ENCODE data around the gene IDS.
A peak's percentile ranks its signal among the peaks of the same experiment; 100 is the strongest.

IDS gene

GRCh38 chrX:149504915-149505651 lies at the start of gene IDS (continued):
- peak; percentile 72 for TF ChIP-seq CTCF (tag by site-specific recombination; IDR thresholded peaks at IDR 0.05)
- peak; percentile 65 for TF ChIP-seq ZBTB17 (tag by site-specific recombination; IDR thresholded peaks at IDR 0.05)
- peak; percentile 19; the same call in 1 of the 2 replicates for TF ChIP-seq ZBTB20 (tag by site-specific recombination; IDR thresholded peaks at IDR 0.05)
- TF ChIP-seq IKZF3 (tag by site-specific recombination; IDR thresholded peaks at IDR 0.05), result no peak
- TF ChIP-seq ZNF777 (tag by site-specific recombination; IDR thresholded peaks at IDR 0.05; ENCODE audit: borderline replicate concordance), result peak; percentile 46; the same call in 1 of the 2 replicates
- TF ChIP-seq RBAK (tag by site-specific recombination; IDR thresholded peaks at IDR 0.05), result no peak
- TF ChIP-seq ZNF449 (tag by site-specific recombination; IDR thresholded peaks at IDR 0.05), result peak; percentile 35; the same call in 1 of the 2 replicates
- TF ChIP-seq ZNF280C (tag by site-specific recombination; IDR thresholded peaks at IDR 0.05), result no peak
- peak; percentile 50 for TF ChIP-seq ZNF76 (tag by site-specific recombination; IDR thresholded peaks at IDR 0.05; ENCODE audit: borderline replicate concordance, low read depth)
- TF ChIP-seq GLI2 (tag by site-specific recombination; IDR thresholded peaks at IDR 0.05; ENCODE audit: borderline replicate concordance, low read depth), result no peak
- TF ChIP-seq ZNF426 (tag by site-specific recombination; IDR thresholded peaks at IDR 0.05), result no peak
- no peak for TF ChIP-seq ZEB2 (tag by site-specific recombination; IDR thresholded peaks at IDR 0.05)
- 0 out of 2 replicates have a peak, but pooled peaks have one; percentile 22 for TF ChIP-seq ZSCAN5A (tag by site-specific recombination; IDR thresholded peaks at IDR 0.05)
- no peak for TF ChIP-seq ZNF214 (tag by site-specific recombination; IDR thresholded peaks at IDR 0.05; ENCODE audit: borderline replicate concordance)
- no peak for TF ChIP-seq ZNF791 (tag by site-specific recombination; IDR thresholded peaks at IDR 0.05)
- no peak for TF ChIP-seq ZNF571 (tag by site-specific recombination; IDR thresholded peaks at IDR 0.05)
- no peak for TF ChIP-seq ZNF555 (tag by site-specific recombination; conservative IDR thresholded peaks at IDR 0.05)
- TF ChIP-seq ZNF24 (tag by site-specific recombination; IDR thresholded peaks at IDR 0.05), result no peak
- no peak for TF ChIP-seq ZFP37 (tag by site-specific recombination; IDR thresholded peaks at IDR 0.05)
- no peak for TF ChIP-seq ZNF394 (tag by site-specific recombination; IDR thresholded peaks at IDR 0.05; ENCODE audit: borderline replicate concordance)
- TF ChIP-seq ZNF341 (tag by site-specific recombination; IDR thresholded peaks at IDR 0.05; ENCODE audit: low read depth), result no peak
- peak; percentile 75 for TF ChIP-seq SP2 (tag by site-specific recombination; IDR thresholded peaks at IDR 0.05)
- peak; percentile 88 for TF ChIP-seq SCRT2 (tag by site-specific recombination; IDR thresholded peaks at IDR 0.05)
- TF ChIP-seq ZNF280D (tag by site-specific recombination; IDR thresholded peaks at IDR 0.05), result no peak
- TF ChIP-seq AEBP2 (tag by site-specific recombination; IDR thresholded peaks at IDR 0.05; ENCODE audit: borderline replicate concordance), result no peak
- peak; percentile 54; the same call in 1 of the 2 replicates for TF ChIP-seq ZBTB7A (tag by site-specific recombination; IDR thresholded peaks at IDR 0.05; ENCODE audit: low read depth)
- TF ChIP-seq ZBTB1 (tag by site-specific recombination; IDR thresholded peaks at IDR 0.05), result no peak
- peak; percentile 30; the same call in 1 of the 2 replicates for TF ChIP-seq ZBTB8A (tag by site-specific recombination; IDR thresholded peaks at IDR 0.05)

Measured in HEK293 (cell line).